Endothelial cell of umbilical vein (primary cell): ENCODE data around the gene SLC7A10. TPM values are rescaled to one million over a fixed set of nuclear protein-coding genes. Genes with fewer than 3 reads are reported as not detected.

Experiments used
- BruUV-seq: library from RNA; stranded (reverse); fragments of 400-500 nt; replicated peaks from 2 replicates; lab custom pipeline; 2021; lab: Mats Ljungman, UMichigan
- CTCF ChIA-PET: fragments of 300-600, 350-600 bp; sonication (Branson Sonifier 250); formaldehyde crosslinking; loops from one replicate; lab custom pipeline; 2021; ENCODE audit warnings: antibody characterized with exemption, inconsistent platforms; lab: Charles Lee
- POLR2A ChIA-PET: fragments of 300-600, 350-600 bp; sonication (Branson Sonifier 250); formaldehyde crosslinking; loops from one replicate; lab custom pipeline; 2021; ENCODE audit warnings: antibody characterized with exemption, inconsistent platforms; lab: Charles Lee
- DNase-seq: peaks from one replicate; pipeline ENCODE4 v3.0.0-alpha.2; 2011; ENCODE audit warnings: low read depth, low spot score
- FAIRE-seq: peaks from 2 replicates; lab custom pipeline; 2011; peaks lifted over from hg19 to GRCh38; lab: Jason Lieb, UNC
- H2AFZ ChIP-seq: 2 replicates; pipeline ENCODE4 v1.6.0; 2012; ENCODE audit warnings: low read depth, low read length, control low read depth, inconsistent platforms
- H3K27ac ChIP-seq: 2 replicates; pipeline ENCODE4 v1.5.1; 2011; ENCODE audit warnings: low read depth, mild to moderate bottlenecking, control low read depth, low read length, moderate library complexity; ENCODE audit not compliant: insufficient read depth
- H3K27me3 ChIP-seq, 2 experiments: 2 replicates each; pipeline versions ENCODE4 v1.6.0 to v1.6.1; 2011; ENCODE audit warnings: low read length in 2 of 2, mixed read lengths in 1 of 2; ENCODE audit not compliant: control insufficient read depth in 2 of 2, insufficient read depth in 2 of 2
- H3K36me3 ChIP-seq, 2 experiments: 2 replicates in 1 of 2; 3 replicates in 1 of 2; pipeline ENCODE4 v1.5.1; 2011; ENCODE audit warnings: low read length in 2 of 2, mild to moderate bottlenecking in 1 of 2, moderate library complexity in 1 of 2; ENCODE audit not compliant: control insufficient read depth in 2 of 2, insufficient read depth in 2 of 2; ENCODE audit errors: extremely low read depth in 1 of 2
- H3K4me1 ChIP-seq: 3 replicates; pipeline ENCODE4 v1.5.1; 2011; ENCODE audit warnings: mild to moderate bottlenecking, low read length; ENCODE audit not compliant: control insufficient read depth, insufficient read depth; ENCODE audit errors: extremely low read depth
- H3K4me2 ChIP-seq: 2 replicates; pipeline ENCODE4 v1.6.1; 2011; ENCODE audit warnings: low read length, control low read depth, mixed read lengths; ENCODE audit not compliant: insufficient read depth
- H3K4me3 ChIP-seq, 3 experiments: fragments of 200-600 bp in 1 of 3; sonication (generic), shearing (Covaris generic) in 1 of 3; replicated peaks in 1 of 3; 2 replicates each; pipeline ENCODE4 v1.5.1; 2011 to 2016; ENCODE audit warnings: control low read depth in 3 of 3, low read length in 3 of 3, mild to moderate bottlenecking in 2 of 3, inconsistent platforms in 1 of 3, low read depth in 1 of 3, moderate library complexity in 1 of 3; ENCODE audit not compliant: insufficient read depth in 1 of 3
- H3K79me2 ChIP-seq: 2 replicates; pipeline ENCODE4 v1.6.0; 2012; ENCODE audit warnings: low read length, inconsistent platforms; ENCODE audit not compliant: control insufficient read depth, insufficient read depth
- H3K9ac ChIP-seq: replicated peaks from 2 replicates; pipeline ENCODE3; 2011; ENCODE audit warnings: low read length, control low read depth; ENCODE audit not compliant: insufficient read depth; ENCODE audit errors: extremely low read depth
- H3K9me1 ChIP-seq: replicated peaks from 3 replicates; pipeline ENCODE4 v1.6.0; 2011; ENCODE audit warnings: mild to moderate bottlenecking, low read length; ENCODE audit not compliant: control insufficient read depth, insufficient read depth; ENCODE audit errors: extremely low read depth
- H3K9me3 ChIP-seq: replicated peaks from 2 replicates; pipeline ENCODE4 v1.5.1; 2012; ENCODE audit warnings: low read length, inconsistent platforms; ENCODE audit not compliant: control insufficient read depth, insufficient read depth
- H4K20me1 ChIP-seq: replicated peaks from 2 replicates; pipeline ENCODE3; 2011; ENCODE audit warnings: mild to moderate bottlenecking, low read length; ENCODE audit not compliant: control insufficient read depth, insufficient read depth; ENCODE audit errors: extremely low read depth
- CTCF ChIP-seq, 2 donors: IDR thresholded peaks; 1 replicate in 1 of 2; 2 replicates in 1 of 2; pipeline ENCODE4 v1.5.1; 2011; ENCODE audit warnings: low read length in 2 of 2, mild to moderate bottlenecking in 2 of 2, moderate library complexity in 2 of 2, control low read depth in 1 of 2, inconsistent platforms in 1 of 2, low read depth in 1 of 2; ENCODE audit not compliant: insufficient read depth in 1 of 2; ENCODE audit errors: extremely low read depth in 1 of 2
- EZH2 ChIP-seq: IDR thresholded peaks from 2 replicates; pipeline ENCODE4 v1.6.1; 2012; ENCODE audit warnings: borderline replicate concordance, low read depth, mild to moderate bottlenecking, moderate library complexity, low read length, inconsistent platforms; ENCODE audit not compliant: severe bottlenecking
- FOS ChIP-seq: IDR thresholded peaks from 2 replicates; pipeline ENCODE4 v1.6.1; 2011; ENCODE audit warnings: mild to moderate bottlenecking, low read length, moderate library complexity, borderline replicate concordance; ENCODE audit not compliant: insufficient read depth
- GATA2 ChIP-seq: IDR thresholded peaks from 2 replicates; pipeline ENCODE4 v1.7.0; 2011; ENCODE audit warnings: low read depth, mild to moderate bottlenecking, moderate library complexity, mixed read lengths, low read length; ENCODE audit not compliant: insufficient read length, insufficient read depth
- JUN ChIP-seq: IDR thresholded peaks from 2 replicates; pipeline ENCODE4 v1.6.1; 2011; ENCODE audit warnings: borderline replicate concordance, low read depth; ENCODE audit not compliant: insufficient read length, insufficient read depth
- MAX ChIP-seq: IDR thresholded peaks from 2 replicates; pipeline ENCODE4 v1.6.1; 2011; ENCODE audit not compliant: insufficient read depth, insufficient read length
- MYC ChIP-seq: IDR thresholded peaks from one replicate; pipeline ENCODE4 v1.6.1; 2011; ENCODE audit warnings: mild to moderate bottlenecking, low read depth, low read length
- POLR2A ChIP-seq: IDR thresholded peaks from 2 replicates; pipeline ENCODE4 v1.6.1; 2012; ENCODE audit warnings: low read depth, mild to moderate bottlenecking, control low read depth, low read length
- POLR2AphosphoS5 ChIP-seq: IDR thresholded peaks from 2 replicates; pipeline ENCODE4 v1.6.1; 2012; ENCODE audit warnings: low read depth, mild to moderate bottlenecking, control low read depth, low read length, moderate library complexity; ENCODE audit not compliant: insufficient read depth
- dilution Hi-C: fragments of 300-500 bp; cut with MboI; formaldehyde crosslinking; loops from one replicate; pipeline ENCODE4 v1.15.0; 2019; ENCODE audit warnings: low sequenced_read_pairs; ENCODE audit not compliant: extremely low pct_ligation_motif_present
- intact Hi-C: fragments of 100-400 bp; cut with micrococcal nuclease; formaldehyde crosslinking; loops from one replicate; pipeline ENCODE4 v1.10.0; 2022
- polyA plus RNA-seq, 4 experiments: library from polyadenylated mRNA; depleted of rRNA in 3 of 4; stranded (reverse) in 3 of 4; unstranded in 1 of 4; fragments of >200 nt; gene quantifications; 2 replicates each; pipeline versions ENCODE4 v1.2.1 to v1.2.3, GENCODE V29; 2011 to 2012; ENCODE audit warnings: missing spikeins in 1 of 4
- total RNA-seq: library from RNA; stranded (reverse); gene quantifications from 2 replicates; pipeline ENCODE4 v1.2.3, GENCODE V29; 2021

The SLC7A10 gene
- total and polyA plus RNA-seq, 2 donors (not counting 3 experiments of a cell fraction or from before 2014, with no cell fraction given) = not detected

- Histone ChIP-seq H3K9me1 (no peaks in the 10 kb centered on the region), H3K9me3 (no peaks in the 10 kb centered on the region), H3K27me3 (no peaks in the 10 kb centered on the region), H3K4me2 (no peak overlapping the region), H4K20me1 (no peaks in the 10 kb centered on the region), H3K27ac (no peak overlapping the region), H3K36me3 (no peaks in the 10 kb centered on the region), H3K4me3 (no peak overlapping the region), H2AFZ (no peak overlapping the region), H3K9ac (no peak overlapping the region), H3K4me1 (no peaks in the 10 kb centered on the region), H3K79me2 (no peaks in the 10 kb centered on the region)
- dilution Hi-C loops = no loop called here
- TF ChIP-seq CTCF (IDR thresholded peaks at IDR 0.05; ENCODE audit: extremely low read depth in 1 of 2, insufficient read depth in 1 of 2, low read depth in 1 of 2, low read length in 2 of 2) (no peak), GATA2 (no peak), MAX (no peak), JUN (no peak), POLR2AphosphoS5 (no peak), MYC (no peak), FOS (no peak), POLR2A (no peak), EZH2 (no peak)
- no peak for DNase-seq
- no TSS peak for BruUV-seq
- no peak for FAIRE-seq
- CTCF ChIA-PET = interaction anchor here (0.9 kb wide), 1 partner anchor 18 kb away, joined by 3 read pairs; no protein-coding TSS in a partner anchor
- intact Hi-C loops = no loop called here
- POLR2A ChIA-PET = no interaction called here
Measured at GRCh38 chr19:33252971-33253370, 27.3 kb upstream of the SLC7A10 start.
